ENCODE data around the gene DCTN3. TPM values are rescaled to one million over a fixed set of nuclear protein-coding genes. Genes with fewer than 3 reads are reported as not detected.

Gene DCTN3
- total RNA-seq = 90.6 and 152 TPM in 2 replicates

DNA sequence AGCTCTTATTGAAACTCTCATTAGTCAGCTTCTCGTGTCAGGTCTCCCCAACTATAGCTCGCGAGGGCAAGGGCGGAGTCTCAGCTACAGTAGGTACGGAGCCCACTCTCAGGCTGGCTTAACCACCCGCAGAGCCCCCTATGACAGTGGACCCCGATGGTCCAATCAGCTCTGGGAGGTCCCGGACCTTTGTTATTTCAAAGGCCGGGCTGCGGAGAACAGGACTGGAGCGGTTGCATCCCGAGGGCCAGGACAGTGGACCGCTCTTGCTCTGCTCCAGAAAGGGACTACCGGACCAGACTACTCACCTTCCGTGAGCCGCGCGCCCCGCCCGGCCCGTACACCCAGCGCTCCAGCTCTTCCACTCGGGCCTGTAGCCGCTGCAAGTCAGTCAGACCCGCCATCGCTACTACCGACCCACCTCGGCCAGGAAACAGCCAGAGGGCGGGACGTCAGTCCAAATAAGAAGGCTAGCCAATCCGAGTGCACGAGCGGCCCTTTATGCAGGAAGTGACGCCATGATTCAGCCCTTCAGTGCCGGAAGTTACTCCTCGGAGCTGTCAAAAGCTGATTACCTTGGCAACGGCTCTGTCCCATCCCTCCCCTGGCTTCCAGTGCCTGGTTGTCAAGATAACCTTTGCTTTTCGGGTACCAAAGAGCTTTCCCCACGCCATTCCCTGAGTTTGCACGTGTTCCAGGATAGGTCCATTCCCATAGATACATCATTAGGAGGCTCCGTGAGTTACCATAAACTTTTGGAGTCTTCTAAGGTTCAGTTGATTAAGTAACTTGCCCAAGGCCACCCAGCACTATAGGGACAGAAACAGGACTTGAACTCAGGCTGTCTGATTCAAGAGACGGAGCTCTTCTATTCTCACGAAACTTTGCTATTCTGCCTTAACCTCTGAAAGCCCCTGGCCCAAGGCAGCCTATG is at the start of gene DCTN3:
Gene DCTN3, minus strand, starts transcription at position 435 of the 934 bp plus-strand sequence. Its CDS starts 31 bp downstream, at position 404.

GRCh38 chr9:34662526-34663302 is 42.4 kb upstream of the DCTN3 start, which contains the start of gene CCL27:
TSS of gene CCL27 (minus strand) at chr9:34662657. CDS start at chr9:34662633, 24 bp downstream.

GRCh38 chr9:34651876-34652601 is 31.7 kb upstream of the DCTN3 start, which contains the start of gene IL11RA:
TSS of gene IL11RA (plus strand) at chr9:34652185. CDS start at chr9:34655218, 3,033 bp downstream.

GRCh38 chr9:34646211-34647083 is 26.2 kb upstream of the DCTN3 start, which contains the start of gene GALT:
TSS of gene GALT (plus strand) at chr9:34646675. CDS start at chr9:34646705, 30 bp downstream.

DNA sequence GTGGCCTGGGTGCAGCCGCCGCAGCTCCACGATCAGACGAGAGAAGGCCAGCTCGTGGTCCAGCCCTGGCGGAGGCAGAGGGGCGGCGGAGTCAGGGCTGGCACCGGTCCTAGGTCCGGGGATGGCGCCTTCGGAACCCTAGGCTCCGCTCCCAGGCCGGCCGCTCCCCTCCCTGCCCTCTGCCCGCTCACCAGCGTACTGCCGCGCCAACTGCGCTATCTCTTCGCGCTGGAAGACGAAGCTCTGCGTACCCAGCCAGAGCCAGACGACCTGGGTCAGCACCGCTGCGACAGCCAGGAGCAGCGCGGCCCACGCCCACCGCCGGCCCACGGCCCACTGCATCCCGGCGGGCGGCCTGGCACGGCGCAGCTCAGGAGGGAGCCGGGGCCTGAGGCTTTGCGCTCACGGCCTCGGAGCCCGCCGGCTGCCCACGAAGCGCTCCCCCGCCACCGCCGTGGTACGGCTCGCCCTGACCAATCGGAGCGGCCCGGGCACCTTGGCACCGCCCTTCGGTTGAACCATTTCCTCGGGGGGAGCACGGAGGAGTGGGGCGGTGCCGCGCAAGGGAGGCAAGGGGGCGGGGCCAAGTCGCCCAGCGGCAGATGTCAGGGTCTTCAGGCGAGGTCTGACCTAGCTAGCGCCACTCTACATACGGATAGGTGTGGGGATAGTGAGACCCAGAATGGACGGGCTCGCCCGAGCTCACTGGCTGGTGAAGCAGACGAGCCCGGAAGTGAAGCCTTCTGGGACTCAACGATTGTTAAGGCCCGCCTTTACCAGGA is 17.3 kb upstream of the DCTN3 start, which contains the start of gene SIGMAR1:
Gene SIGMAR1, minus strand, starts transcription at position 432 of the 782 bp plus-strand sequence. Its CDS starts 90 bp downstream, at position 342.

GRCh38 chr9:34628656-34629490 is 8.6 kb upstream of the DCTN3 start, which contains the start of gene ARID3C:
TSS of gene ARID3C (minus strand) at chr9:34629066. CDS start at chr9:34628014, 1,052 bp downstream.

DNA sequence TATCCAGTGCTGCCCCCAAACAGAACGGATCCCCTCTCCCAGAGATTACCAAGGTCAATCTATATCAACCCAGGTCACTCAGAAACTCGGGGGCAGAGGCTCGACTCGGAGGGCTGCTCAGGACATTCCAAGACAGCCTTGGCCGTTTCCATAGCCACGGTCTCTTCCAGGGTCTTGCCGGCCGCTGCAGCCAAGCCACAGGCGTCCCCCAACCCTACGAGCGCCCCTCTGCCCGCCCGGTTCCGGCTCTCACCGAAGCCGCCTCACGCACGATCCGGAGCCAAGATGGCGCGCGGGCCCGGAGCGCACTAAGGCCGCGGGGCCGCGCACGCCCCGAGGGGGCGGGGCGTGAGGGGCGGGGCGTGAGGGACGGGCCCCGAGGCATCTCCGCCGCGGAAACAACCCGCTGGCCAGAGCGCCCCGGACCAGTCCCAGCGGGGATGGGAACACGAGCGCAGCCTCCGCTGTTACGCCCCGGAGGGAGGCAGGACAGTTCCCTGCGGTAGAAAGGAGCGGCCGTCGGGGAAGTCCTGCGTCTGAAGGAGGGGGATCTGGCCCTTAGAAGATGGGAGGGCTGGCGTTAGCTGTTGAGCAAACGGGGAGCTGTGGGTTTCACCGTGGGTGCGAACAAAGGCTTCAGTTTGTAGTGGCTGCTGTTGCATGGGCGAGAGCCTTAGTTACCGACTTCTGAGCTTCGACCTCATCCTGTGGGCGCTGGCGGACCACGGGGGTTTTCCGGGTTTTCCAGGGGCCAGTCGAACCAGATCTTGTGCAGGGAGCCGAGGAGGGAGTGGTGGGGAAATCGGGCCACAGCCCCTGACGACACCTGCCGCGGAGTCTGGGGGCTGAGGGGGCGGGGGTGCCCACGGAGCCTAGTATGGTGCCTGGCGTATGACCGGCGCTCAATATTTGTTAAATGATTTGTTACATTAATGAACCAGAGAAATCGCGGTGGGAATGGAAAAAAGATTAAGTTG is 8.2 kb downstream of the DCTN3 start, which contains the start of gene RPP25L:
Gene RPP25L, minus strand, starts transcription at position 287 of the 977 bp plus-strand sequence. CDS start 801 bp downstream, outside the sequence.

GRCh38 chr9:34589636-34590380 is 30.5 kb downstream of the DCTN3 start, which contains the start of gene CNTFR:
TSS of gene CNTFR (minus strand) at chr9:34589724. CDS start at chr9:34568981, 20,743 bp downstream.

Other genes with a start within 250 kb of the DCTN3 start
- 11.9 and 17.6 TPM in 2 replicates for gene MYORG, start 243.6 kb downstream of the DCTN3 start, total RNA-seq
- gene FAM219A, start 161.9 kb downstream of the DCTN3 start, total RNA-seq = 9.7 and 12.8 TPM in 2 replicates
- gene DNAI1, start 161.7 kb downstream of the DCTN3 start, total RNA-seq = not detected in 2 replicates
- gene ENHO, start 97.5 kb downstream of the DCTN3 start, total RNA-seq = not detected in 2 replicates
- 0.42 TPM in 1 of 2 replicates, not detected in the other for gene CNTFR, start 30.8 kb downstream of the DCTN3 start, total RNA-seq
- 41.4 and 41.8 TPM in 2 replicates for gene RPP25L, start 8.4 kb downstream of the DCTN3 start, total RNA-seq
- not detected in 2 replicates for gene ARID3C, start 8.6 kb upstream of the DCTN3 start, total RNA-seq
- gene SIGMAR1, start 17.3 kb upstream of the DCTN3 start, total RNA-seq = 178 and 189 TPM in 2 replicates
- 15.4 and 21.8 TPM in 2 replicates for gene GALT, start 26.2 kb upstream of the DCTN3 start, total RNA-seq
- gene IL11RA, start 31.7 kb upstream of the DCTN3 start, total RNA-seq = 0.79 and 4.6 TPM in 2 replicates
- 0.28 TPM in 1 of 2 replicates, not detected in the other for gene CCL27, start 42.2 kb upstream of the DCTN3 start, total RNA-seq
- not detected in 2 replicates for gene CCL19, start 70.8 kb upstream of the DCTN3 start, total RNA-seq
- gene CCL21, start 89.6 kb upstream of the DCTN3 start, total RNA-seq = not detected in 2 replicates